Measurements from ENCODE around the gene FBXW4.

DNA sequence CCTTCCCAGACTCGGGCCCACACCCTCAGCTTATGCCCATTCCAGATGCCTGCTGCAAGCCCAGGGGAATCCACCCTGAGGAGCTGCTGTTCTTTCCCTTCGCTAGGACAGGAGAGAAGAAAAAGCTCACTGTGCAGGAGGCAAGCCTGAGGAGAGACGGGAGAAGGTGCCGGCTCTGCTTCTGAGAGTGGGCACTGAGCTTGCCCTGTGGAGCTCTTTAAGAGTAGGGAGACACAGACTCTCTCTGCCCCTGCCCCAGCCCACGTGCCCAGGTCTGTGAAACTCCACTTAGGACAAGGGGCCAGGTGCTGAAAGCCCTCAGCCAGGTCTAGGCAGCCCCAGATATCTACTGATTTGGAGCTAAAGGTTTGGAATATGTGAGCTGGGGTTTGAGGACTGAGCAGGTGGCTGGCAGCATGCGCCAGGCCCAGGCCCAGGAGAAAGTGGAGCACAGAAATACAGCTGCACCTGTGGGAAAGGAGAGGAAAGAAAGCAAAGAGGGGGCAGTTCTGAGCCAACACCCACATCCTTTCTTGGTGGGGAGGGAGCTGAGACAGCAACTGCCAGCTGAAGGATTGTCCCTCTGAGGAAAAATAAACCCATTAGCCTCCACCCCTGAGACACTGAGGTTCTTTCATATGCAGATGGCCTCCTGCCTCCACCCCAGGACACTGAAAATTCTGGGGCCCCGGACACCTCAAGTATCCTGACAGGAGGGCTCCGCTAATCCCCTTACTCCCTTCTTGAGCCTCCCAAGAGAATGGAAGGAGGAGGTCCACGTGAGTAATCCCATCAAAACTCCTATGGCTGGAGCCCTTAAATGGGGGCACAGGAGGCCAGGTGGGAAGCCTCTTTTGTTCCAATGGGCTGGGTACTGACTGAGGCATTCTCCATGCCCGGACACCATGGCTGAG, 114.2 kb downstream of the FBXW4 start:
- TF ChIP-seq POLR2A (IDR thresholded peaks at IDR 0.05), result no peak
- TF ChIP-seq, protein P1, sequence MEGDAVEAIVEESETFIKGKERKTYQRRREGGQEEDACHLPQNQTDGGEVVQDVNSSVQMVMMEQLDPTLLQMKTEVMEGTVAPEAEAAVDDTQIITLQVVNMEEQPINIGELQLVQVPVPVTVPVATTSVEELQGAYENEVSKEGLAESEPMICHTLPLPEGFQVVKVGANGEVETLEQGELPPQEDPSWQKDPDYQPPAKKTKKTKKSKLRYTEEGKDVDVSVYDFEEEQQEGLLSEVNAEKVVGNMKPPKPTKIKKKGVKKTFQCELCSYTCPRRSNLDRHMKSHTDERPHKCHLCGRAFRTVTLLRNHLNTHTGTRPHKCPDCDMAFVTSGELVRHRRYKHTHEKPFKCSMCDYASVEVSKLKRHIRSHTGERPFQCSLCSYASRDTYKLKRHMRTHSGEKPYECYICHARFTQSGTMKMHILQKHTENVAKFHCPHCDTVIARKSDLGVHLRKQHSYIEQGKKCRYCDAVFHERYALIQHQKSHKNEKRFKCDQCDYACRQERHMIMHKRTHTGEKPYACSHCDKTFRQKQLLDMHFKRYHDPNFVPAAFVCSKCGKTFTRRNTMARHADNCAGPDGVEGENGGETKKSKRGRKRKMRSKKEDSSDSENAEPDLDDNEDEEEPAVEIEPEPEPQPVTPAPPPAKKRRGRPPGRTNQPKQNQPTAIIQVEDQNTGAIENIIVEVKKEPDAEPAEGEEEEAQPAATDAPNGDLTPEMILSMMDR (IDR thresholded peaks at IDR 0.05), result no peak

All from stomach (tissue), 4 donors.